Vagina (tissue), 2 donors: ENCODE results near the gene CCDC69. TPM values are rescaled to one million over a fixed set of nuclear protein-coding genes. Genes with fewer than 3 reads are reported as not detected.

Experiments used
- DNase-seq, 2 donors: peaks; one replicate each; pipeline ENCODE4 v3.0.0-alpha.2; 2017; ENCODE audit errors: extremely low spot score in 2 of 2
- H3K27ac ChIP-seq: fragments of 200-600 bp; sonication (generic); one replicate; pipeline ENCODE4 v1.5.1; 2019
- H3K27me3 ChIP-seq: fragments of 200-600 bp; sonication (generic); one replicate; pipeline ENCODE4 v1.5.1; 2019
- H3K36me3 ChIP-seq, 2 donors: fragments of 200-600 bp; sonication (generic); one replicate each; pipeline ENCODE4 v1.5.1; 2017 to 2019
- H3K4me1 ChIP-seq: fragments of 200-600 bp; sonication (generic); one replicate; pipeline ENCODE4 v1.5.1; 2019
- H3K4me3 ChIP-seq, 2 donors: fragments of 200-600 bp; sonication (generic); 1 replicate in 1 of 2; 2 replicates in 1 of 2; pipeline ENCODE4 v1.5.1; 2016 to 2019
- H3K9me3 ChIP-seq: fragments of 200-600 bp; sonication (generic); one replicate; pipeline ENCODE4 v1.5.1; 2019
- CTCF ChIP-seq, 3 experiments: fragments of 450-650 bp in 2 of 3; fragments of 200-600 bp in 1 of 3; sonication (generic) in 1 of 3; IDR thresholded peaks; one replicate each; pipeline ENCODE4 v1.5.1; 2017 to 2019; ENCODE audit warnings: antibody characterized with exemption in 3 of 3, mild to moderate bottlenecking in 2 of 3, moderate library complexity in 2 of 3
- POLR2A ChIP-seq, 2 donors: fragments of 450-650 bp; IDR thresholded peaks; one replicate each; pipeline ENCODE4 v1.6.1; 2017; ENCODE audit warnings: antibody characterized with exemption in 2 of 2, mild to moderate bottlenecking in 2 of 2, moderate library complexity in 2 of 2
- POLR2AphosphoS5 ChIP-seq, 2 donors: sonication (generic); formaldehyde crosslinking; IDR thresholded peaks; one replicate each; pipeline ENCODE4 v1.9.0; 2017; ENCODE audit warnings: antibody characterized with exemption in 2 of 2, mild to moderate bottlenecking in 2 of 2, low read depth in 1 of 2; ENCODE audit not compliant: insufficient read depth in 1 of 2
- intact Hi-C: fragments of 100-400 bp; cut with DNase I; formaldehyde crosslinking; loops from one replicate; pipeline ENCODE4 v1.15.1; 2023
- total RNA-seq: library from RNA; depleted of rRNA; stranded (reverse); fragments of >200 nt; gene quantifications from one replicate; pipeline ENCODE4 v1.2.3, GENCODE V29; 2016

Gene CCDC69
- total RNA-seq, 1 donor from 2014 or later = 84.5 TPM

GRCh38 chr5:151151793-151152192, 72.1 kb downstream of the CCDC69 start:
- TF ChIP-seq POLR2AphosphoS5 (IDR thresholded peaks at IDR 0.05; ENCODE audit: insufficient read depth in 1 of 2, low read depth in 1 of 2) = no peak
- TF ChIP-seq CTCF (IDR thresholded peaks at IDR 0.05) = no peak
- TF ChIP-seq POLR2A (IDR thresholded peaks at IDR 0.05) = no peak
- no peak for DNase-seq

GRCh38 chr5:151151263-151151660, 72.6 kb downstream of the CCDC69 start:
- H3K4me3 ChIP-seq = no peak overlapping the region
- TF ChIP-seq POLR2A (IDR thresholded peaks at IDR 0.05) (no peak), CTCF (IDR thresholded peaks at IDR 0.05) (no peak), POLR2AphosphoS5 (IDR thresholded peaks at IDR 0.05; ENCODE audit: insufficient read depth in 1 of 2, low read depth in 1 of 2) (no peak)
- no peaks in the 10 kb centered on the region for H3K36me3 ChIP-seq
- H3K27me3 ChIP-seq = no peaks in the 10 kb centered on the region
- peak overlapping the region; percentile 82 for H3K27ac ChIP-seq
- intact Hi-C loops = no loop called here
- H3K9me3 ChIP-seq = no peaks in the 10 kb centered on the region
- no peak for DNase-seq
- H3K4me1 ChIP-seq = peaks cover 85% of the 10 kb centered on the region

More at GRCh38 chr5:151151793-151152192, 72.1 kb downstream of the CCDC69 start:
- intact Hi-C loops = no loop called here
- H3K36me3 ChIP-seq = no peaks in the 10 kb centered on the region
- no peak overlapping the region for H3K4me3 ChIP-seq
- H3K4me1 ChIP-seq = peaks cover 84% of the 10 kb centered on the region
- H3K27ac ChIP-seq = peak overlapping the region; percentile 82
- H3K27me3 ChIP-seq = no peaks in the 10 kb centered on the region
- no peaks in the 10 kb centered on the region for H3K9me3 ChIP-seq

GRCh38 chr5:151150471-151151262, 73.2 kb downstream of the CCDC69 start:
- H3K4me1 ChIP-seq = peaks cover 85% of the 10 kb centered on the region
- intact Hi-C loops = no loop called here
- H3K27ac ChIP-seq = peak overlapping the region; percentile 82
- no peaks in the 10 kb centered on the region for H3K36me3 ChIP-seq
- no peak overlapping the region for H3K4me3 ChIP-seq
- no peak for DNase-seq
- H3K27me3 ChIP-seq = no peaks in the 10 kb centered on the region
- no peaks in the 10 kb centered on the region for H3K9me3 ChIP-seq
- TF ChIP-seq POLR2AphosphoS5 (IDR thresholded peaks at IDR 0.05; ENCODE audit: insufficient read depth in 1 of 2, low read depth in 1 of 2) (no peak), POLR2A (IDR thresholded peaks at IDR 0.05) (no peak), CTCF (IDR thresholded peaks at IDR 0.05) (no peak)

GRCh38 chr5:151148583-151148982, 75.3 kb downstream of the CCDC69 start:
- H3K36me3 ChIP-seq = peaks cover 0 to 4% of the 10 kb centered on the region in 2 donors
- no peaks in the 10 kb centered on the region for H3K27me3 ChIP-seq
- H3K27ac ChIP-seq = no peak overlapping the region
- peaks cover 85% of the 10 kb centered on the region for H3K4me1 ChIP-seq
- no peaks in the 10 kb centered on the region for H3K9me3 ChIP-seq
- no peak overlapping the region for H3K4me3 ChIP-seq
- intact Hi-C loops = no loop called here
- TF ChIP-seq CTCF (IDR thresholded peaks at IDR 0.05) (no peak), POLR2A (IDR thresholded peaks at IDR 0.05) (no peak), POLR2AphosphoS5 (IDR thresholded peaks at IDR 0.05; ENCODE audit: insufficient read depth in 1 of 2, low read depth in 1 of 2) (no peak)
- DNase-seq = no peak

GRCh38 chr5:151147033-151147432, 76.9 kb downstream of the CCDC69 start:
- Histone ChIP-seq H3K27me3 (no peaks in the 10 kb centered on the region), H3K27ac (no peak overlapping the region), H3K36me3 (peaks cover 0 to 6% of the 10 kb centered on the region in 2 donors), H3K4me1 (peaks cover 91% of the 10 kb centered on the region), H3K4me3 (no peak overlapping the region), H3K9me3 (no peaks in the 10 kb centered on the region)
- intact Hi-C loops = no loop called here
- DNase-seq = no peak
- TF ChIP-seq POLR2AphosphoS5 (IDR thresholded peaks at IDR 0.05; ENCODE audit: insufficient read depth in 1 of 2, low read depth in 1 of 2) (no peak), POLR2A (IDR thresholded peaks at IDR 0.05) (no peak), CTCF (IDR thresholded peaks at IDR 0.05) (no peak)
